NB4 (cell line): ENCODE data around the gene GMDS.

ENCODE experiments used
- CTCF ChIP-seq: IDR thresholded peaks from one replicate; pipeline ENCODE4 v1.5.1; 2012; ENCODE audit warnings: low read depth, low read length
- MAX ChIP-seq: IDR thresholded peaks from 2 replicates; pipeline ENCODE4 v1.6.1; 2011; ENCODE audit warnings: low read depth, low read length
- MYC ChIP-seq: IDR thresholded peaks from 2 replicates; pipeline ENCODE4 v1.6.1; 2011; ENCODE audit warnings: low read depth, low read length
- POLR2A ChIP-seq: IDR thresholded peaks from 2 replicates; pipeline ENCODE4 v1.6.1; 2011; ENCODE audit warnings: mild to moderate bottlenecking; ENCODE audit not compliant: insufficient read length; ENCODE audit errors: extremely low read depth

- TF ChIP-seq CTCF (no peak), POLR2A (no peak), MYC (no peak), MAX (no peak)
Measured at GRCh38 chr6:2148748-2149147, 96.7 kb downstream of the GMDS start.
